OCI-LY3 (cell line): ENCODE results near the gene RFC1.

Experiments
- H2AFZ ChIP-seq: fragments of 200-600, 300-600 bp; shearing (Covaris generic); 2 replicates; pipeline ENCODE4 v1.6.0; 2014; ENCODE audit warnings: antibody characterized with exemption, low read depth, low read length
- H3K27ac ChIP-seq: fragments of 200-600, 300-600 bp; sonication (generic); 2 replicates; pipeline ENCODE4 v1.5.1; 2014; ENCODE audit warnings: mild to moderate bottlenecking, low read length, moderate library complexity, mixed read lengths
- H3K27me3 ChIP-seq: fragments of 200-600, 300-600 bp; sonication (generic); 2 replicates; pipeline ENCODE4 v1.6.1; 2014; ENCODE audit warnings: low read depth, low read length, mixed read lengths
- H3K36me3 ChIP-seq: fragments of 200-600, 300-600 bp; sonication (generic); replicated peaks from 2 replicates; pipeline ENCODE3; 2014; ENCODE audit warnings: low read depth, low read length, mixed read lengths
- H3K4me1 ChIP-seq: fragments of 300-600, 200-600 bp; sonication (generic); 2 replicates; pipeline ENCODE4 v1.6.1; 2014; ENCODE audit warnings: low read length, mixed read lengths
- H3K4me2 ChIP-seq: fragments of 200-600, 300-600 bp; sonication (generic); 2 replicates; pipeline ENCODE4 v1.6.1; 2014; ENCODE audit warnings: low read length, mixed read lengths
- H3K4me3 ChIP-seq: fragments of 300-600, 200-600 bp; sonication (generic); 2 replicates; pipeline ENCODE4 v1.5.1; 2014; ENCODE audit warnings: antibody characterized with exemption, mild to moderate bottlenecking, low read length, moderate library complexity
- H3K79me2 ChIP-seq: fragments of 300-600, 200-600 bp; shearing (Covaris generic); 2 replicates; pipeline ENCODE4 v1.6.1; 2014; ENCODE audit warnings: mild to moderate bottlenecking, low read length, mixed read lengths
- H3K9ac ChIP-seq: fragments of 300-600, 200-600 bp; shearing (Covaris generic); 2 replicates; pipeline ENCODE4 v1.6.0; 2014; ENCODE audit warnings: mild to moderate bottlenecking, low read length, moderate library complexity
- H3K9me3 ChIP-seq: fragments of 200-600, 300-600 bp; shearing (Covaris generic); 2 replicates; pipeline ENCODE4 v1.6.1; 2014; ENCODE audit warnings: low read length, mixed read lengths; ENCODE audit not compliant: insufficient read depth
- H4K20me1 ChIP-seq: fragments of 200-600, 300-600 bp; sonication (generic); 2 replicates; pipeline ENCODE4 v1.6.1; 2016; ENCODE audit warnings: low read length, mixed read lengths; ENCODE audit not compliant: insufficient read depth
- CTCF ChIP-seq: fragments of 200-600, 300-600 bp; sonication (generic); IDR thresholded peaks from 2 replicates; pipeline ENCODE4 v1.5.1; 2014; ENCODE audit warnings: antibody characterized with exemption, low read length, low read depth
- EZH2phosphoT487 ChIP-seq: fragments of 200-600 bp; shearing (Covaris generic); IDR thresholded peaks from 2 replicates; pipeline ENCODE4 v1.6.1; 2018; ENCODE audit warnings: antibody characterized with exemption, mixed run types, low read depth

The RFC1 gene

GRCh38 chr4:39346856-39347519 is 19.2 kb downstream of the RFC1 start:
- Histone ChIP-seq H3K9me3 (peaks cover 4% of the 10 kb centered on the region; the same call in 1 of the 2 replicates), H3K36me3 (peaks cover 52% of the 10 kb centered on the region), H3K27me3 (no peaks in the 10 kb centered on the region), H3K9ac (no peak overlapping the region), H3K4me1 (peaks cover 1% of the 10 kb centered on the region; the same call in 1 of the 2 replicates), H3K79me2 (peaks cover 54% of the 10 kb centered on the region), H3K27ac (no peak overlapping the region), H4K20me1 (peaks cover 39% of the 10 kb centered on the region), H2AFZ (no peak overlapping the region), H3K4me2 (no peak overlapping the region), H3K4me3 (no peak overlapping the region)
- no peak for TF ChIP-seq EZH2phosphoT487
- no peak for TF ChIP-seq CTCF

GRCh38 chr4:39342731-39343130 is 23.4 kb downstream of the RFC1 start:
- Histone ChIP-seq H3K27me3 (no peaks in the 10 kb centered on the region), H3K79me2 (peaks cover 48% of the 10 kb centered on the region), H3K27ac (no peak overlapping the region), H3K9ac (no peak overlapping the region), H3K4me1 (no peaks in the 10 kb centered on the region), H3K9me3 (no peaks in the 10 kb centered on the region), H3K4me2 (no peak overlapping the region), H3K36me3 (peaks cover 36% of the 10 kb centered on the region), H3K4me3 (no peak overlapping the region), H4K20me1 (peaks cover 39% of the 10 kb centered on the region), H2AFZ (no peak overlapping the region)
- TF ChIP-seq EZH2phosphoT487 (no peak), CTCF (no peak)

GRCh38 chr4:39341075-39341725 is 25.0 kb downstream of the RFC1 start:
- H3K27me3 ChIP-seq, result no peaks in the 10 kb centered on the region
- peaks cover 24% of the 10 kb centered on the region for H3K36me3 ChIP-seq
- H3K79me2 ChIP-seq, result peaks cover 40% of the 10 kb centered on the region
- TF ChIP-seq CTCF (no peak), EZH2phosphoT487 (no peak)
- H3K4me3 ChIP-seq, result no peak overlapping the region
- no peak overlapping the region for H3K27ac ChIP-seq
- H3K4me1 ChIP-seq, result no peaks in the 10 kb centered on the region
- no peak overlapping the region for H3K9ac ChIP-seq
- no peaks in the 10 kb centered on the region for H3K9me3 ChIP-seq
- H2AFZ ChIP-seq, result no peak overlapping the region
- H3K4me2 ChIP-seq, result no peak overlapping the region
- peaks cover 31% of the 10 kb centered on the region for H4K20me1 ChIP-seq

GRCh38 chr4:39339968-39340367 is 26.2 kb downstream of the RFC1 start:
- no peak overlapping the region for H3K27ac ChIP-seq
- H3K36me3 ChIP-seq, result peaks cover 22% of the 10 kb centered on the region
- no peaks in the 10 kb centered on the region for H3K4me1 ChIP-seq
- H3K27me3 ChIP-seq, result no peaks in the 10 kb centered on the region
- no peak overlapping the region for H3K9ac ChIP-seq
- no peak overlapping the region for H3K4me3 ChIP-seq
- H3K79me2 ChIP-seq, result peaks cover 36% of the 10 kb centered on the region
- H3K9me3 ChIP-seq, result no peaks in the 10 kb centered on the region
- TF ChIP-seq CTCF (no peak), EZH2phosphoT487 (no peak)
- no peak overlapping the region for H2AFZ ChIP-seq
- peaks cover 26% of the 10 kb centered on the region for H4K20me1 ChIP-seq
- H3K4me2 ChIP-seq, result no peak overlapping the region
